Type B pancreatic cell (in vitro differentiated cells): ENCODE data around the gene C19orf38. TPM values are rescaled to one million over a fixed set of nuclear protein-coding genes. Genes with fewer than 3 reads are reported as not detected.
"Not testable (repeated sequence)": the region's sequence is repeated elsewhere in the genome, so short reads cannot be mapped to it uniquely, and the experiment has no call there.

Experiments
- DNase-seq: peaks from one replicate; pipeline ENCODE4 v3.0.0; 2021; ENCODE audit warnings: mixed read lengths; ENCODE audit not compliant: unreplicated experiment; ENCODE audit errors: extremely low spot score
- H3K27ac Mint-ChIP-seq: 2 replicates; pipeline ENCODE4 v1.8.0; 2021; ENCODE audit warnings: mild to moderate bottlenecking, mixed read lengths
- H3K27me3 Mint-ChIP-seq: 2 replicates; pipeline ENCODE4 v1.8.0; 2021; ENCODE audit warnings: mixed read lengths
- H3K36me3 Mint-ChIP-seq: 2 replicates; pipeline ENCODE4 v1.8.0; 2021; ENCODE audit warnings: mixed read lengths
- H3K4me1 Mint-ChIP-seq: one replicate; pipeline ENCODE4 v1.8.0; 2021; ENCODE audit warnings: mixed read lengths; ENCODE audit not compliant: unreplicated experiment
- H3K4me3 Mint-ChIP-seq: 2 replicates; pipeline ENCODE4 v1.8.0; 2021; ENCODE audit warnings: mild to moderate bottlenecking, mixed read lengths
- H3K9me3 Mint-ChIP-seq: 2 replicates; pipeline ENCODE4 v1.8.0; 2021; ENCODE audit warnings: mixed read lengths
- CTCF ChIP-seq: fragments of 200-600 bp; sonication (generic); conservative IDR thresholded peaks from 2 replicates; pipeline ENCODE4 v1.5.0; 2021; ENCODE audit warnings: antibody characterized with exemption, mild to moderate bottlenecking
- total RNA-seq: library from RNA; stranded (reverse); gene quantifications from 2 replicates; pipeline ENCODE4 v1.2.1, GENCODE V29; 2021; ENCODE audit warnings: low replicate concordance

C19orf38 gene
- total RNA-seq, 1 donor from 2014 or later, result 1.1 TPM

GRCh38 chr19:10863107-10863717, 15.0 kb downstream of the C19orf38 start:
- H3K27ac Mint-ChIP-seq, result peak overlapping the region; percentile 90
- no peaks in the 10 kb centered on the region for H3K36me3 Mint-ChIP-seq
- peaks cover 19% of the 10 kb centered on the region for H3K4me1 Mint-ChIP-seq
- no peak for DNase-seq
- H3K27me3 Mint-ChIP-seq, result no peaks in the 10 kb centered on the region
- no peaks in the 10 kb centered on the region for H3K9me3 Mint-ChIP-seq
- no peak for TF ChIP-seq CTCF
- H3K4me3 Mint-ChIP-seq, result peak overlapping the region; percentile 21

- Mint-ChIP-seq H3K4me3 (peak overlapping the region; percentile 58), H3K9me3 (no peaks in the 10 kb centered on the region), H3K4me1 (peaks cover 19% of the 10 kb centered on the region), H3K36me3 (no peaks in the 10 kb centered on the region), H3K27me3 (no peaks in the 10 kb centered on the region), H3K27ac (peak overlapping the region; percentile 52)
- peak; percentile 88 for DNase-seq
- peak; percentile 95 for TF ChIP-seq CTCF
These were observed 16.3 kb downstream of the C19orf38 start for GRCh38 chr19:10864538-10864899.

- H3K4me3 Mint-ChIP-seq, result no peak overlapping the region
- no peaks in the 10 kb centered on the region for H3K27me3 Mint-ChIP-seq
- peaks cover 23% of the 10 kb centered on the region for H3K4me1 Mint-ChIP-seq
- no peak for TF ChIP-seq CTCF
- no peaks in the 10 kb centered on the region for H3K36me3 Mint-ChIP-seq
- no peak overlapping the region for H3K27ac Mint-ChIP-seq
- H3K9me3 Mint-ChIP-seq, result no peaks in the 10 kb centered on the region
- no peak for DNase-seq
These were observed 18.3 kb downstream of the C19orf38 start for GRCh38 chr19:10866495-10866894.

GRCh38 chr19:10868872-10869547, 20.8 kb downstream of the C19orf38 start:
- peak overlapping the region; percentile 75 for H3K4me3 Mint-ChIP-seq
- DNase-seq, result no peak

GRCh38 chr19:10869872-10870311, 21.7 kb downstream of the C19orf38 start:
- H3K4me1 Mint-ChIP-seq, H3K27me3 Mint-ChIP-seq, DNase-seq, H3K36me3 Mint-ChIP-seq, H3K9me3 Mint-ChIP-seq: not testable (repeated sequence)
- H3K27ac Mint-ChIP-seq, result peak overlapping the region; percentile 72
- H3K4me3 Mint-ChIP-seq, result peak overlapping the region; percentile 92

More at GRCh38 chr19:10868872-10869547, 20.8 kb downstream of the C19orf38 start:
- Mint-ChIP-seq H3K9me3 (no peaks in the 10 kb centered on the region), H3K36me3 (no peaks in the 10 kb centered on the region), H3K27me3 (no peaks in the 10 kb centered on the region), H3K4me1 (peaks cover 16% of the 10 kb centered on the region), H3K27ac (no peak overlapping the region)
- no peak for TF ChIP-seq CTCF

- H3K27ac Mint-ChIP-seq, result peak overlapping the region; percentile 92
- no peaks in the 10 kb centered on the region for H3K27me3 Mint-ChIP-seq
- H3K4me3 Mint-ChIP-seq, result peak overlapping the region; percentile 92
- TF ChIP-seq CTCF, result no peak
- peaks cover 9% of the 10 kb centered on the region for H3K4me1 Mint-ChIP-seq
- H3K36me3 Mint-ChIP-seq, result no peaks in the 10 kb centered on the region
- H3K9me3 Mint-ChIP-seq, result no peaks in the 10 kb centered on the region
- no peak for DNase-seq
These were observed 22.3 kb downstream of the C19orf38 start for GRCh38 chr19:10870501-10870954.
